Measurements from ENCODE around the gene MUC5AC. TPM values are rescaled to one million over a fixed set of nuclear protein-coding genes. Genes with fewer than 3 reads are reported as not detected.
A peak's percentile ranks its signal among the peaks of the same experiment; 100 is the strongest.

MUC5AC gene
- total RNA-seq, 2 donors from 2014 or later: not detected

DNA sequence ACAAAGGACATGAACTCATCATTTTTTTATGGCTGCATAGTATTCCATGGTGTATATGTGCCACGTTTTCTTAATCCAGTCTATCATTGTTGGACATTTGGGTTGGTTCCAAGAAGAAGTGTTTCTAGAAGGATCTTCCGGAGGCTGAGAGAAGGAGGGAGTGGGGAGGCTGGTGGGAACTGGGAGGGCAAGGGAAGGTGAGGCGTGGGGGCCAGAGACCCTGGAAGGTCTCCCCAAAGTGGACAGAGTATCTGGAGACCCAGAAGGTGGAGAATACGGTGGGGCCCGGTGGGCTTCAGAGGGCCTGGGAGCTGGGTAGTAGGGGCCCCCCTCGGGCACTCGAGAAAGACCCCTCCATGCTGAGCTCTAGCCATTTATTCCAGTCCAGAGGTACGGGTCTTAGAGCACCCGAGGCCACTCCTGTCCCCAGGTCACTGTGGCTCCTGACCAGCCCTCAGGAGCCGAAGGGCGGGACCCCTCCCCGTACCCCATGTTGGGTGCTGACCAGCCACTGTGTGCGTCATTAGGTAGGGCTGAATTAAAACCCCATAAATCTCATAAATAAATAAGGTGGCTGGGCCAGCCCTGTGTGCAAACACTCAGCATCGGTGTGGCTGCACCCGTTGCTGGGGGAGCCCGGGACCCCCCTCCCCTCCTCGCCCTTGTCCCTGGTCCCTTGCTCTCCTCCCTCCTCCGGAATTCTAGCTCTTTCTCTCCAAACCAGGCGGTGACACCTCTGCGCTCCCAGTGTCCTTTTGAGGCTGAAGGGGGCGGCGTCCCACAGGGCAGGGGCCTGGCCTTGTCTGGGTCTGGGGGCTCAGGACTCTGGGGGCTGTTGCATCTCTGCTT lies 38.8 kb upstream of the MUC5AC start:
- peak; percentile 27 for DNase-seq
- H3K36me3 ChIP-seq (ENCODE audit: control insufficient read depth, insufficient read depth, low read length): no peaks in the 10 kb centered on the region
- no peaks in the 10 kb centered on the region for H3K4me1 ChIP-seq (ENCODE audit: control insufficient read depth, insufficient read depth, low read length)
- no peak overlapping the region for H3K4me3 ChIP-seq (ENCODE audit: low read length)
- H3K4me3 Mint-ChIP-seq: no peak overlapping the region
- no peaks in the 10 kb centered on the region for H3K27me3 Mint-ChIP-seq (ENCODE audit: insufficient read depth)
- no peak overlapping the region for H3K27ac Mint-ChIP-seq
- no peaks in the 10 kb centered on the region for H3K9me3 ChIP-seq (ENCODE audit: control insufficient read depth, low read length)
- WGBS, 2 experiments (ENCODE audit: insufficient coverage in 1 of 2, insufficient read length in 1 of 2): 83 to 95% methylated on average over 12 to 22 of the region's 22 CpGs
- no peaks in the 10 kb centered on the region for H3K9me3 Mint-ChIP-seq
- no peaks in the 10 kb centered on the region for H3K4me1 Mint-ChIP-seq
- H3K36me3 Mint-ChIP-seq (ENCODE audit: low read depth): no peaks in the 10 kb centered on the region
- H3K27me3 ChIP-seq (ENCODE audit: control insufficient read depth, insufficient read depth, low read length, poor library complexity, severe bottlenecking): peaks cover 1% of the 10 kb centered on the region
- no peak overlapping the region for H3K27ac ChIP-seq (ENCODE audit: low read depth, low read length)
- no peak overlapping the region for H3K9ac ChIP-seq (ENCODE audit: extremely low read depth, low read length, poor library complexity, severe bottlenecking)
- TF ChIP-seq, protein P1, sequence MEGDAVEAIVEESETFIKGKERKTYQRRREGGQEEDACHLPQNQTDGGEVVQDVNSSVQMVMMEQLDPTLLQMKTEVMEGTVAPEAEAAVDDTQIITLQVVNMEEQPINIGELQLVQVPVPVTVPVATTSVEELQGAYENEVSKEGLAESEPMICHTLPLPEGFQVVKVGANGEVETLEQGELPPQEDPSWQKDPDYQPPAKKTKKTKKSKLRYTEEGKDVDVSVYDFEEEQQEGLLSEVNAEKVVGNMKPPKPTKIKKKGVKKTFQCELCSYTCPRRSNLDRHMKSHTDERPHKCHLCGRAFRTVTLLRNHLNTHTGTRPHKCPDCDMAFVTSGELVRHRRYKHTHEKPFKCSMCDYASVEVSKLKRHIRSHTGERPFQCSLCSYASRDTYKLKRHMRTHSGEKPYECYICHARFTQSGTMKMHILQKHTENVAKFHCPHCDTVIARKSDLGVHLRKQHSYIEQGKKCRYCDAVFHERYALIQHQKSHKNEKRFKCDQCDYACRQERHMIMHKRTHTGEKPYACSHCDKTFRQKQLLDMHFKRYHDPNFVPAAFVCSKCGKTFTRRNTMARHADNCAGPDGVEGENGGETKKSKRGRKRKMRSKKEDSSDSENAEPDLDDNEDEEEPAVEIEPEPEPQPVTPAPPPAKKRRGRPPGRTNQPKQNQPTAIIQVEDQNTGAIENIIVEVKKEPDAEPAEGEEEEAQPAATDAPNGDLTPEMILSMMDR (conservative IDR thresholded peaks at IDR 0.05): no peak

DNA sequence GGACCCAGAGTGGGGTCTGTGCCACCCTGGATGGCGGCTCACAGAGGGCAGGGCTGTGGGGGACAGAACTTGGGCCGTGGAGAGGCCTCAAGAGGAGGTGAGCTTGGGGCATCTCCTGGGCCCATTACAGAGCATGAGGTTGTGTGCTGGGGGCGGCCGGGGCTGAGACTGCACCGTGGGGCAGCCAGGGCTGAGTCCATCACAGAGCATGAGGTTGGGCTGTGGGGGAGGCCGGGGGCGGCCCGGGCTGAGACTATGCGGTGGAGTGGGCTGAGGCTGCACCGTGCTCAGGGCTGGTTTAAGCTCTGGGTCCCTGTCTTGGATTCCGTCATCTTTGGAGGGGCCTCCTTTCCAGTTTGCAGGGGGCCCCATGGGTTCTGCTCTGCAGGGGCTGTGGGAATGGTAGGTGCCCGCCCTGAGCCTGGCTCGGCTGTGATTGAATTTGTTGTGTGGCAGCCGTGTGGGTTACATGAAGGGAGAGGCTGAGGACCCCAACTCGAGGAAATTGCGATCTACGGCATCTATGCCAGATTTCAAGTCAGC lies 38.1 kb upstream of the MUC5AC start:
- H3K4me3 ChIP-seq (ENCODE audit: low read length): no peak overlapping the region
- TF ChIP-seq, protein P1 (conservative IDR thresholded peaks at IDR 0.05): no peak
- Mint-ChIP-seq H3K9me3 (no peaks in the 10 kb centered on the region), H3K36me3 (ENCODE audit: low read depth) (no peaks in the 10 kb centered on the region), H3K4me1 (no peaks in the 10 kb centered on the region), H3K4me3 (no peak overlapping the region), H3K27ac (no peak overlapping the region), H3K27me3 (ENCODE audit: insufficient read depth) (peaks cover 5% of the 10 kb centered on the region)
- peaks cover 7% of the 10 kb centered on the region for H3K27me3 ChIP-seq (ENCODE audit: control insufficient read depth, insufficient read depth, low read length, poor library complexity, severe bottlenecking)
- H3K36me3 ChIP-seq (ENCODE audit: control insufficient read depth, insufficient read depth, low read length): no peaks in the 10 kb centered on the region
- peak; percentile 27 for DNase-seq
- H3K9ac ChIP-seq (ENCODE audit: extremely low read depth, low read length, poor library complexity, severe bottlenecking): no peak overlapping the region
- H3K27ac ChIP-seq (ENCODE audit: low read depth, low read length): no peak overlapping the region
- H3K4me1 ChIP-seq (ENCODE audit: control insufficient read depth, insufficient read depth, low read length): no peaks in the 10 kb centered on the region
- H3K9me3 ChIP-seq (ENCODE audit: control insufficient read depth, low read length): no peaks in the 10 kb centered on the region
- WGBS, 2 experiments (ENCODE audit: insufficient coverage in 1 of 2, insufficient read length in 1 of 2): 90 to 94% methylated on average over 9 to 17 of the region's 17 CpGs

DNA sequence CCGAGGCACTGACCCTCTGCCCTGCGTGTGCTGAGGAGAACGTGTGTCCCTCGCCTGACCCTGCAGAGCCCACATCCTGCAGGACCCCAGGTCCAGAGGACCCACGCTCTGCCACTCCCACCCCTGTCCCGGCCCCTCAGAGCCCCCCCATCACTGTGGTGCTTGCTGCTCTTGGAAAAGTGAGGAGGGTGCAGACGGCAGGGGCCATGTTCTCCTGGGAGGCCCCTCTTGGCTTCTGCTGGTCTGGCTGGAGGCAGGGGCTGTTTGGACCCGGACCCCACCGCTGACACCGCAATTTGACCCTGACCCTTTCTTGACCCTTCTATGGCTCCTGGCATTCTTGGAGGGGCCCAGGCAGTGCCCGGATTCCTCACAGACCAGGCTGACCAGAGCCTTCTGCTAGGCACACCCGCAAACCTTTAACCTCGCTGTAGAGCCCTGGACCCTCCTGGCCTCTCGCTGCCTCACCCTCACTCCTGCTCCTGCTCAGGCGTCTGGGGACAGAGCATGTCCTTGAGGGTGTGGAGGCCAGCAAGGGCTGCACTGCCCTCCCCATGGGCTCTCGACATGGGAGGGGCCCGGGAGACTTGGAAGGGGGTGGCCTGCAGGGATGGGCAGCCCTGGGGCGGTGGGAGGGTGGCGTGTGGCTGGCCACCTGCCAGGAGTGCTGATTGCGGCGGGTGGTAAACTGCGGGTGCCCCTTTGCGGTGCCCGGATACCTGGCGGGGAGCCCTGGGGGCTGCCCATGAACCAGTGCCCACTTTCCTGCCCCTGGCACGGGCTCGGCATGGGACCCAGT lies 37.0 kb upstream of the MUC5AC start:
- no peaks in the 10 kb centered on the region for H3K9me3 Mint-ChIP-seq
- 90 to 91% methylated on average over 11 to 27 of the region's 27 CpGs for WGBS, 2 experiments (ENCODE audit: insufficient coverage in 1 of 2, insufficient read length in 1 of 2)
- H3K36me3 ChIP-seq (ENCODE audit: control insufficient read depth, insufficient read depth, low read length): no peaks in the 10 kb centered on the region
- no peak overlapping the region for H3K27ac Mint-ChIP-seq
- DNase-seq: peak; percentile 27
- H3K27me3 ChIP-seq (ENCODE audit: control insufficient read depth, insufficient read depth, low read length, poor library complexity, severe bottlenecking): peaks cover 7% of the 10 kb centered on the region
- H3K4me1 Mint-ChIP-seq: no peaks in the 10 kb centered on the region
- no peaks in the 10 kb centered on the region for H3K36me3 Mint-ChIP-seq (ENCODE audit: low read depth)
- peaks cover 5% of the 10 kb centered on the region for H3K27me3 Mint-ChIP-seq (ENCODE audit: insufficient read depth)
- TF ChIP-seq, protein P1 (conservative IDR thresholded peaks at IDR 0.05): no peak
- H3K27ac ChIP-seq (ENCODE audit: low read depth, low read length): no peak overlapping the region
- H3K4me3 ChIP-seq (ENCODE audit: low read length): no peak overlapping the region
- no peak overlapping the region for H3K4me3 Mint-ChIP-seq
- H3K9ac ChIP-seq (ENCODE audit: extremely low read depth, low read length, poor library complexity, severe bottlenecking): no peak overlapping the region
- no peaks in the 10 kb centered on the region for H3K4me1 ChIP-seq (ENCODE audit: control insufficient read depth, insufficient read depth, low read length)
- no peaks in the 10 kb centered on the region for H3K9me3 ChIP-seq (ENCODE audit: control insufficient read depth, low read length)
